Activated naive CD8-positive, alpha-beta T cell (primary cell): ENCODE results near the gene PML.

Experiments
- H3K27ac Mint-ChIP-seq: one replicate; pipeline ENCODE4 v1.8.0; 2021; ENCODE audit warnings: mixed read lengths
- H3K27me3 Mint-ChIP-seq: one replicate; pipeline ENCODE4 v1.8.0; 2021; ENCODE audit warnings: mixed read lengths
- H3K36me3 Mint-ChIP-seq: one replicate; pipeline ENCODE4 v1.8.0; 2021; ENCODE audit warnings: mixed read lengths
- H3K4me1 Mint-ChIP-seq: one replicate; pipeline ENCODE4 v1.8.0; 2021; ENCODE audit warnings: low read depth, mixed read lengths
- H3K4me3 Mint-ChIP-seq: one replicate; pipeline ENCODE4 v1.8.0; 2021; ENCODE audit warnings: mild to moderate bottlenecking, mixed read lengths
- H3K9me3 Mint-ChIP-seq: one replicate; pipeline ENCODE4 v1.8.0; 2021; ENCODE audit warnings: low read depth, mixed read lengths

PML gene

GRCh38 chr15:74032606-74033561 is 38.4 kb downstream of the PML start:
- Mint-ChIP-seq H3K4me3 (no peak overlapping the region), H3K4me1 (no peaks in the 10 kb centered on the region), H3K9me3 (no peaks in the 10 kb centered on the region), H3K36me3 (no peaks in the 10 kb centered on the region), H3K27me3 (no peaks in the 10 kb centered on the region), H3K27ac (no peak overlapping the region)

DNA sequence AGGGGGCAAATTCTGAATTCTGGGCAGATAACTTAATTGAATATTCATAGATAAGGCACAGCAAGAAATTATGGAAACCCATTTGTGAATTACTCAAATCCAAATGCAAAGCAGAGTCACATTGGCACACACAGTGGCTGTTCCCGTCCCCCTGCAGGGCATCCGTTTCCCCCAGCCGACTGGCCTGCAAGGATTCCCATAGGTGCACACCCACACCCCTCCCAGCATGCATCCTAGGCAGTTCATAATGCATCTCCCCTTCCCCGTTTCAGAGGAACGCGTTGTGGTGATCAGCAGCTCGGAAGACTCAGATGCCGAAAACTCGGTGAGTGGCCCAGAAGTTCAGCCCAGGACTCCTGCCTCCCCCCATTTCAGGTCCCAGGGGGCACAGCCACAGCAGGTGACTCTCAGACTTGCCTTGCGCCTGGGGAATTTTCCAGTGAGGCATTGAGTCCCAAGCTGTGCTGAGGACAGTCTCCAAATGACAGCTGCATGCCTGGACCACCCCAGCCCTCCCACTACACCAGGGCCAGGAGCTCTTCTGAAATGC is 39.8 kb downstream of the PML start:
- Mint-ChIP-seq H3K4me1 (no peaks in the 10 kb centered on the region), H3K36me3 (no peaks in the 10 kb centered on the region), H3K27me3 (no peaks in the 10 kb centered on the region), H3K4me3 (no peak overlapping the region), H3K27ac (no peak overlapping the region), H3K9me3 (no peaks in the 10 kb centered on the region)

GRCh38 chr15:74035121-74036017 is 40.9 kb downstream of the PML start:
- Mint-ChIP-seq H3K4me3 (no peak overlapping the region), H3K4me1 (no peaks in the 10 kb centered on the region), H3K27me3 (no peaks in the 10 kb centered on the region), H3K9me3 (no peaks in the 10 kb centered on the region), H3K27ac (no peak overlapping the region), H3K36me3 (no peaks in the 10 kb centered on the region)

GRCh38 chr15:74036271-74037170 is 42.0 kb downstream of the PML start:
- H3K4me3 Mint-ChIP-seq, result no peak overlapping the region
- H3K27ac Mint-ChIP-seq, result no peak overlapping the region
- H3K36me3 Mint-ChIP-seq, result no peaks in the 10 kb centered on the region
- no peaks in the 10 kb centered on the region for H3K4me1 Mint-ChIP-seq
- H3K9me3 Mint-ChIP-seq, result no peaks in the 10 kb centered on the region
- no peaks in the 10 kb centered on the region for H3K27me3 Mint-ChIP-seq

- H3K27me3 Mint-ChIP-seq, result no peaks in the 10 kb centered on the region
- H3K36me3 Mint-ChIP-seq, result no peaks in the 10 kb centered on the region
- H3K4me1 Mint-ChIP-seq, result no peaks in the 10 kb centered on the region
- H3K27ac Mint-ChIP-seq, result no peak overlapping the region
- H3K9me3 Mint-ChIP-seq, result no peaks in the 10 kb centered on the region
- H3K4me3 Mint-ChIP-seq, result no peak overlapping the region
Measured at GRCh38 chr15:74037171-74038117, 42.9 kb downstream of the PML start.

DNA sequence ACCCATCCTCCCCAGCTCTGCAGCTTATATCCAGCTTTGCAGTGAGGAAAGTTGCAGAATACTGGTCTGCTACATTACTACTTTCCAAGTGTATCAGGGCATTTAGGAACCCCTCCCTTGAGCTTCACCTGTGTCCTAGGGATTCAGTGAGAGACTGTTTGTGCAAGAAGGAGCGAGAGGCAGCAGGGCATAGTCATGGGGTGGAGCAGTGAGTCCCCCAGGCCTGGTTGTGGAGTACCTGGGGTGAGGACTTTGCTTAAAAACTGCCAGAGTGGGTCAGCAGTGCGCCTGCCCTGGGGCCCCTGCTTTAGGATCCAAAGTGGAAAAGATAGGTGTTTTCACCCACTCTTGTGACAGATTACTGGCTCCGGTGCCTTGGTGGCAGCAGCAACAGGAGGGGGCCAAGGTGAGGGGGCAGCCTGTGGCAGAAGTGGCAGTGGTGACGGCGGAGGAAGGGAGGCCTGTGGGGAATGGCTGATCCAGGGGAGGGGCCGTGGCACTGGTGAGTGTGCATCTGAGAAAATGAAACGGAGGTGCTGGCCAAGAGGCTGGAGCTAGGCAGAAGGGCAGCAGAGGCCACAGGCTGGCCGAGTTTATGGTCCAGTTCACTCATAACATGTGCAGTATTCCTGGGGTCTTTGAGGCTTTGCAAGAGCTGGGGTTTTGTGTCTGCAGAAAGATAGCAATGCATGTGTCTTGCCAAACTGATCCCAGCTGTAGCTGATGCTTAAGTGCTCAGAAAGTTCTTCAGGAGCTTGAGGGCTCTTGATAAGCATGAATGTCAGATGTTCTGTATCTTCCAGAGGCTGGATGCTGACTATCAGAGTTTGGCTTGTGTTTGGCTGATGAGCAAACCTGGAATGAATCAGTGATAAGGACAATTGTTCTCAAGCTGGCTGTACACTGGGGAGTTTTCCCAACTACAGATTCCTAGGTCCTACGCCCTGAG is 44.5 kb downstream of the PML start:
- Mint-ChIP-seq H3K4me3 (no peak overlapping the region), H3K9me3 (no peaks in the 10 kb centered on the region), H3K27ac (no peak overlapping the region), H3K36me3 (no peaks in the 10 kb centered on the region), H3K4me1 (no peaks in the 10 kb centered on the region), H3K27me3 (no peaks in the 10 kb centered on the region)

DNA sequence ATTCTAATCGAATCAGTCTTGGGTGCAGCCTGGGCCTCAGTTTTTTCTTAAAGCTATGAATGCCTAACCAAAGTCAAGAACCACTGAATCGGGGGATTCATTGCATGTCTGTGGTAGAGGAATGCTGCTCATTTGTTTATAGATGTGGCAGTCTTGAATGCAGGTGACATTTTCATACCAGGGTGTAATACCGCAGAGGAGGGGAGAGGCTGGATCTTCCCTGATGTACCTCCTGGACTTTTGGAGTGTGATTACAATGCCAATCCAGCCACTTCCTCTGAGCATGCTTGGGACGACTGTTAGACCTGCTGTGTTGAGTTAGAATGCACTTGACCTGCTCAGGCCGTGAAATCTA is 45.1 kb downstream of the PML start:
- no peaks in the 10 kb centered on the region for H3K9me3 Mint-ChIP-seq
- no peaks in the 10 kb centered on the region for H3K27me3 Mint-ChIP-seq
- H3K36me3 Mint-ChIP-seq, result no peaks in the 10 kb centered on the region
- H3K27ac Mint-ChIP-seq, result no peak overlapping the region
- no peak overlapping the region for H3K4me3 Mint-ChIP-seq
- H3K4me1 Mint-ChIP-seq, result no peaks in the 10 kb centered on the region

DNA sequence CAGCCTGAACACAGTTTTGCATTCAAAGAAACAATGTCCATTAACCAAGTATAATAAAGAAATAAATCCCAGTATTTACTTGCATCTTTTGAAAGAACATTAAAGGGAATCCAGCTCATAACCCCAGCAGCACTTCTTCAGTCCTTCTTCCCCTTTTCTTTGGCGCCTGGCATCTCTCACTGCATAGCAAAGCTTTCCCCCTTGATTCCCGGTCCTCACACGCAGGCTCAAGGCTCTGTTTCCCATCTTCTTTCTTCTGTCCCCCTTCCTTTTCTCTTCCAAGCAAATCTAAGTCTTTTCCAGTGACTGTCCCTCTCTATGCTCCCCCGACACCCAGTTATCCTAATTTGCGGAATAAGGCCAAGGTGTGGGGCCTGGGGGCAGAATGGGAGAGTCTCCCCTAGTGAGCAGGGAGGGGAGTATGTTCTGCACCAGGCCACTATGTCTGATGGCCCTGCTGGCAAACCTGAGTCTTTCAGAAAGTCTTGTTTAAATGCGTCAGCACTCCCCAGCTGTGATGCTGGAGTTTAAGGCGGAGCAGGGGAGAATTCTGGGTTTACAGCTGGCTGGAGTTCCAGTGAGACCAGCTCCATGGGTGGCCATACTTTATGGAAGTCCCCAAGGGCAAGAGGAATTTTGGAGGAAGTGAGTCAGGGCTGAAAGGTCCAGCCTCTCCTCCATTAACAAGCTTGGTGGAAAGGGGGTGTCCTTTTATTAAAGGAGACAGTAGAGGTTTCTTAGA is 45.8 kb downstream of the PML start:
- Mint-ChIP-seq H3K9me3 (no peaks in the 10 kb centered on the region), H3K4me1 (no peaks in the 10 kb centered on the region), H3K36me3 (no peaks in the 10 kb centered on the region), H3K4me3 (no peak overlapping the region), H3K27me3 (no peaks in the 10 kb centered on the region), H3K27ac (peak overlapping the region; percentile 47)

- Mint-ChIP-seq H3K27ac (no peak overlapping the region), H3K36me3 (no peaks in the 10 kb centered on the region), H3K9me3 (no peaks in the 10 kb centered on the region), H3K27me3 (no peaks in the 10 kb centered on the region), H3K4me1 (no peaks in the 10 kb centered on the region), H3K4me3 (no peak overlapping the region)
Measured at GRCh38 chr15:74041311-74041756, 46.8 kb downstream of the PML start.

- no peaks in the 10 kb centered on the region for H3K27me3 Mint-ChIP-seq
- H3K36me3 Mint-ChIP-seq, result no peaks in the 10 kb centered on the region
- H3K27ac Mint-ChIP-seq, result no peak overlapping the region
- no peak overlapping the region for H3K4me3 Mint-ChIP-seq
- no peaks in the 10 kb centered on the region for H3K9me3 Mint-ChIP-seq
- H3K4me1 Mint-ChIP-seq, result peaks cover under 1% of the 10 kb centered on the region
Measured at GRCh38 chr15:74041777-74042435, 47.4 kb downstream of the PML start.

DNA sequence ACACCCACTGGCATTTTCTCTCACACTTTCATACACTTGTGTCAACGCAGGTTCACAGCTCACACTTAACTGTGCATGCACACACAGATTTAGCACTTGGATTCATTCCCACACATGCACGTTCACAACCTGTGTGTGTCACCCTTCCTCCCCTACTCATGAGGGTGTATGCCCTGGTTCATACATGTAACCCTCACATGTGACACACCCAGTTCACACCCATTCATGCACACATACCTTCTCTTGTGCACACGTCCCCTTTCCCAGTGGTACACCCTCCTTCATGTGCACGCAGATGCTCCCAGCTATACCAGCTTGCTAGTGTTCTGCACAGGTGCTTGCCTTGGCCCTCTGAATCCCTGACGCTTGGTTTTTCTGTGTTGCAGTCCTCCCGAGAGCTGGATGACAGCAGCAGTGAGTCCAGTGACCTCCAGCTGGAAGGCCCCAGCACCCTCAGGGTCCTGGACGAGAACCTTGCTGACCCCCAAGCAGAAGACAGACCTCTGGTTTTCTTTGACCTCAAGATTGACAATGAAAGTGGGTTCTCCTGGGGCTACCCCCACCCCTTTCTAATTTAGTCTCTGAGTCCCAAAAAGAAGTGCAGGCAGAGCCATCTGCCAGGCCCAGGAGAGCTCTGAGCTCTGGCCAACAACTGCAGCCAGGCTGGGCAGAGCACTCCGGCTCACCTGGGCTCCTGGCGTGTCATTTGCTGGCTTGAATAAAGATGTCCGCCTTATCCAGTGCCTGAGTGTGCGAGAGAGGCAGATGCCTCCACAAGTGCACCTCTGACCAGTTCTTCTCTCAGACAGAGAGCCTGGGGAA is 48.3 kb downstream of the PML start:
- no peak overlapping the region for H3K27ac Mint-ChIP-seq
- H3K4me3 Mint-ChIP-seq, result no peak overlapping the region
- peaks cover 6% of the 10 kb centered on the region for H3K4me1 Mint-ChIP-seq
- no peaks in the 10 kb centered on the region for H3K36me3 Mint-ChIP-seq
- no peaks in the 10 kb centered on the region for H3K9me3 Mint-ChIP-seq
- H3K27me3 Mint-ChIP-seq, result no peaks in the 10 kb centered on the region
